ENCODE results near the gene RIPK4.
"Not testable (repeated sequence)": the region's sequence is repeated elsewhere in the genome, so short reads cannot be mapped to it uniquely, and the experiment has no call there.

RIPK4 gene

DNA sequence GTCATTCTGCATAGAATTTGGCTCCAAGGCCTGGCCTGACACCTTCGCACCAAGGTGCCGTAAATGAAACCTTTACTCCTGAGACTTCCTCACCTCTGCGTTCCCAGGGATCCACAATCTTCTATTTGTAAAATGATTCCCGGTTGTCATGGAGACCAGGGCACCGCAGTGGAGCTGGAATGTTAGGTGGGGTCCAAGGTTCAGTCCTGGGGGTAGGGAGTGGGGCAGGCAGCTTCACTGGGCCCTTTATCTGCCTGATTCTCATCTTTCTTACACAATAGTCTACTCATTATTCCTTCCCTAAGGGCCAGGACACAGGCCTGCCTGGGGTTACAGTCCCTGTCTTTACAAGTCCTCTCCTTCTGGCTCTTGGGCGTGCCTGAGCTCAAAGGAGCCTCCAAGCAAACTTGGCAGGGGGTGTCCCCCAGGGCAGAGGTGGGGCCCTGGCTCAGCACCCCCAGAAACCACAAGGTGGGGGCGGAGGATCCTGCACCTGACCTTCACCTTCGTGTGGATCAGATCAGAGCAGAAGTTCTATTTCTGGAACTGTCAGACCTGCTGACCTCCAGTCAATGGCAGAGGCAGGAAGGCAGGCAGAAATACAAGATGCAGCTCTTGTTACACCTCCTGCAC lies 51.1 kb downstream of the RIPK4 start:
- H3K27me3 ChIP-seq, result no peaks in the 10 kb centered on the region; the same call in 1 of the 2 replicates
- no peaks in the 10 kb centered on the region for H3K36me3 ChIP-seq
- TF ChIP-seq, protein P1, sequence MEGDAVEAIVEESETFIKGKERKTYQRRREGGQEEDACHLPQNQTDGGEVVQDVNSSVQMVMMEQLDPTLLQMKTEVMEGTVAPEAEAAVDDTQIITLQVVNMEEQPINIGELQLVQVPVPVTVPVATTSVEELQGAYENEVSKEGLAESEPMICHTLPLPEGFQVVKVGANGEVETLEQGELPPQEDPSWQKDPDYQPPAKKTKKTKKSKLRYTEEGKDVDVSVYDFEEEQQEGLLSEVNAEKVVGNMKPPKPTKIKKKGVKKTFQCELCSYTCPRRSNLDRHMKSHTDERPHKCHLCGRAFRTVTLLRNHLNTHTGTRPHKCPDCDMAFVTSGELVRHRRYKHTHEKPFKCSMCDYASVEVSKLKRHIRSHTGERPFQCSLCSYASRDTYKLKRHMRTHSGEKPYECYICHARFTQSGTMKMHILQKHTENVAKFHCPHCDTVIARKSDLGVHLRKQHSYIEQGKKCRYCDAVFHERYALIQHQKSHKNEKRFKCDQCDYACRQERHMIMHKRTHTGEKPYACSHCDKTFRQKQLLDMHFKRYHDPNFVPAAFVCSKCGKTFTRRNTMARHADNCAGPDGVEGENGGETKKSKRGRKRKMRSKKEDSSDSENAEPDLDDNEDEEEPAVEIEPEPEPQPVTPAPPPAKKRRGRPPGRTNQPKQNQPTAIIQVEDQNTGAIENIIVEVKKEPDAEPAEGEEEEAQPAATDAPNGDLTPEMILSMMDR (IDR thresholded peaks at IDR 0.05; ENCODE audit: low read depth, low read length), result no peak
- H3K4me1 ChIP-seq, result no peaks in the 10 kb centered on the region
- H3K4me3 ChIP-seq (ENCODE audit: low read depth, low read length), result no peak overlapping the region
- no peak for DNase-seq
- H3K9me3 ChIP-seq, result no peaks in the 10 kb centered on the region

DNA sequence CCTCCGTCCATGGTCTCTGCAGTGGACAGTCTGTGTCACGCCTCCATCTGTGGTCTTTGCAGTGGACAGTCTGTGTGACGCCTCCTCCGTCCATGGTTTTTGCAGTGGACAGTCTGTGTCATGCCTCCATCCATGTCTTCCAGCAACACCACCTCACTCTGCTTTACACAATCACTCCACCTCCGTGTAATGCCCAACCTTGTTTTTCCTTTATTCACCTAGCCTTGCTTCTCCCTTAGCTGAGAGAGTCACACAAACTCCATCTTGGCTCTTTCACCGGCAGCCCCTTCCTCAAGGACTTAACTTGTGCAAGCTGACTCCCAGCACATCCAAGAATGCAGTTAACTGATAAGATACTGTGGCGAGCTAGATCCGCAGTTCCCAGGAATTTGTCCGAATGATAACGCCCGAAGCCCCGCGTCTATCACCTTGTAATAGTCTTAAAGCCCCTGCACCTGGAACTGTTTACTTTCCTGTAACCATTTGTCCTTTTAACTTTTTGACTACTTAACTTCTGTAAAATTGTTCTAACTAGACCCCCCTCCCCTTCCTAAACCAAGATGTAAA lies 52.5 kb downstream of the RIPK4 start:
- not testable (repeated sequence) for DNase-seq; H3K4me1 ChIP-seq; H3K9me3 ChIP-seq; H3K4me3 ChIP-seq (ENCODE audit: low read depth, low read length); H3K36me3 ChIP-seq; H3K27me3 ChIP-seq

DNA sequence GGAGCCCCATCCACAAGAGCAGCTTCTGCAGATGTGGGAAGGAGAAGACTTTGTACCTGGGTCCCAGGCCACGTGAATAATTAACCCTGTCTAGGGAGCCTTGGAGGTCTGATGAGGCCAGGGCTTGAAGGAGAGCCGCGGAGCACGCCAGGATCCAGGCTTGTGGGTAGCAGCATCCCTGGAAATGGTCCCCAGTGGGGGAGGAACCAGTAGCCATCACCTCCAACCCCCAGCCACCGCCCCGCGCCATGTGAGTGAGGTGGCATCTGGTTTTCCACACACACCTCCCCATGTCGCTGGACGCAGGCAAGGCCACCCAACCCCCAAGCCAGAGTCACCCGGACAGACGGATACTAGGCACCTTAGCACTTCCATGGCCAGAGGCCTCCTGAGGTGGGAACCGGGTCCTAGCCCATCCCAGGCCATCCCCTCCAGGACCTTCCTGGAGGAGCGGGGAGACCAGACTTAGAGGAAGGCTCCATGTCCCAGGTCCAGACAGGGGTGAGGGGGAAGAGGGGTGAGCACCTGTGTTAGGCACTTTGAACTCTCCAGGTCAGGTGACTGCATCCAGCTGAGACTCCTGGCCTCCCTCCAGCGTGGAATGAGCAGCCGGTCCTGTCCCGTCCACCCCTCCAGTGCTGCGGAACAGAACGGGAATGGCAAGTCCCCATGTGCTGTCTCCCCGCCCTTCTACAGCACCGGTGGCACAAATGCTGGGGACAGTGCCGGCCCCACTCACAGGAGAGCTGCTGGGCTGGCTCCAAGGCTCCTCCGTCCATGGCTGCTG lies 53.2 kb downstream of the RIPK4 start:
- H3K36me3 ChIP-seq, result no peaks in the 10 kb centered on the region
- no peaks in the 10 kb centered on the region for H3K4me1 ChIP-seq
- H3K9me3 ChIP-seq, result no peaks in the 10 kb centered on the region
- no peak overlapping the region for H3K4me3 ChIP-seq (ENCODE audit: low read depth, low read length)
- no peak for DNase-seq
- no peaks in the 10 kb centered on the region; the same call in 1 of the 2 replicates for H3K27me3 ChIP-seq
- TF ChIP-seq, protein P1 (IDR thresholded peaks at IDR 0.05; ENCODE audit: low read depth, low read length), result no peak

GRCh38 chr21:41712730-41713129 lies 54.1 kb downstream of the RIPK4 start:
- H3K9me3 ChIP-seq, result no peaks in the 10 kb centered on the region
- H3K36me3 ChIP-seq, result no peaks in the 10 kb centered on the region
- no peaks in the 10 kb centered on the region; the same call in 1 of the 2 replicates for H3K27me3 ChIP-seq
- no peak overlapping the region for H3K4me3 ChIP-seq (ENCODE audit: low read depth, low read length)
- DNase-seq, result no peak
- H3K4me1 ChIP-seq, result no peaks in the 10 kb centered on the region
- TF ChIP-seq, protein P1 (IDR thresholded peaks at IDR 0.05; ENCODE audit: low read depth, low read length), result no peak

GRCh38 chr21:41712201-41712600 lies 54.7 kb downstream of the RIPK4 start:
- H3K4me3 ChIP-seq (ENCODE audit: low read depth, low read length), result no peak overlapping the region
- H3K27me3 ChIP-seq, result no peaks in the 10 kb centered on the region; the same call in 1 of the 2 replicates
- TF ChIP-seq, protein P1 (IDR thresholded peaks at IDR 0.05; ENCODE audit: low read depth, low read length), result no peak
- no peak for DNase-seq
- H3K4me1 ChIP-seq, result no peaks in the 10 kb centered on the region
- H3K9me3 ChIP-seq, result no peaks in the 10 kb centered on the region
- H3K36me3 ChIP-seq, result no peaks in the 10 kb centered on the region

DNA sequence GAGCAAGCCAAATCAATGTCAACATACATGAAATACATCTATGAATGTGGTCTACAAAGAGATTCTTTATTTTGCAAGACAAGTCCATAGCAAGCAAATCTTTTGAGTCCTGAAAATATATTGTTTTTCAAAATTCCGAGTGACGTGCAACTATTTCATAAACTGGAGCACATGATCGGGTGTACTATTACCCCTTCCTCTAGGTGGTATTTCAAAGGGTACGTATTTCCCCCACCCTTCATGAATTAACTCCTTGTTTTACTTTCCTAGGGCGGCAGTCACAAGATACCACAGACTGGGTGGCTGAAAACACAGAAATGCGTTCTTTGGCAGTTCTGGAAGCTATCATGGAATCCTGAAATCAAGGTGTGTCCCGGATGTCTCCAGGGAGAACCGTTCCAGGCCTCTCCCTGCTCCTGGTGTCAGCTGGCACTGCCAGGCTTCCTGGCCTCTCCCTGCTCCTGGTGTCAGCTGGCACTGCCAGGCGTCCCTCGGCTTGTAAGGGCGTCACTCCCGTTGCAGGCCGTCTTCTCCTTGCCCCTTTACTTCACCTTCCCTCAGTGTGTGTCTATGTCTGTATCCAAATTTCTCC lies 55.3 kb downstream of the RIPK4 start:
- no peaks in the 10 kb centered on the region for H3K36me3 ChIP-seq
- TF ChIP-seq, protein P1 (IDR thresholded peaks at IDR 0.05; ENCODE audit: low read depth, low read length), result no peak
- H3K4me3 ChIP-seq (ENCODE audit: low read depth, low read length), result no peak overlapping the region
- no peaks in the 10 kb centered on the region for H3K9me3 ChIP-seq
- no peaks in the 10 kb centered on the region for H3K4me1 ChIP-seq
- no peak for DNase-seq
- no peaks in the 10 kb centered on the region; the same call in 1 of the 2 replicates for H3K27me3 ChIP-seq
